CD1c-positive myeloid dendritic cell (primary cell): Measurements from ENCODE around the gene ARAP3.
"Not testable (repeated sequence)": the region's sequence is repeated elsewhere in the genome, so short reads cannot be mapped to it uniquely, and the experiment has no call there.

Source experiments
- DNase-seq: peaks from one replicate; pipeline ENCODE4 v3.0.0-alpha.2; 2016; ENCODE audit errors: extremely low spot score

Gene ARAP3

DNA sequence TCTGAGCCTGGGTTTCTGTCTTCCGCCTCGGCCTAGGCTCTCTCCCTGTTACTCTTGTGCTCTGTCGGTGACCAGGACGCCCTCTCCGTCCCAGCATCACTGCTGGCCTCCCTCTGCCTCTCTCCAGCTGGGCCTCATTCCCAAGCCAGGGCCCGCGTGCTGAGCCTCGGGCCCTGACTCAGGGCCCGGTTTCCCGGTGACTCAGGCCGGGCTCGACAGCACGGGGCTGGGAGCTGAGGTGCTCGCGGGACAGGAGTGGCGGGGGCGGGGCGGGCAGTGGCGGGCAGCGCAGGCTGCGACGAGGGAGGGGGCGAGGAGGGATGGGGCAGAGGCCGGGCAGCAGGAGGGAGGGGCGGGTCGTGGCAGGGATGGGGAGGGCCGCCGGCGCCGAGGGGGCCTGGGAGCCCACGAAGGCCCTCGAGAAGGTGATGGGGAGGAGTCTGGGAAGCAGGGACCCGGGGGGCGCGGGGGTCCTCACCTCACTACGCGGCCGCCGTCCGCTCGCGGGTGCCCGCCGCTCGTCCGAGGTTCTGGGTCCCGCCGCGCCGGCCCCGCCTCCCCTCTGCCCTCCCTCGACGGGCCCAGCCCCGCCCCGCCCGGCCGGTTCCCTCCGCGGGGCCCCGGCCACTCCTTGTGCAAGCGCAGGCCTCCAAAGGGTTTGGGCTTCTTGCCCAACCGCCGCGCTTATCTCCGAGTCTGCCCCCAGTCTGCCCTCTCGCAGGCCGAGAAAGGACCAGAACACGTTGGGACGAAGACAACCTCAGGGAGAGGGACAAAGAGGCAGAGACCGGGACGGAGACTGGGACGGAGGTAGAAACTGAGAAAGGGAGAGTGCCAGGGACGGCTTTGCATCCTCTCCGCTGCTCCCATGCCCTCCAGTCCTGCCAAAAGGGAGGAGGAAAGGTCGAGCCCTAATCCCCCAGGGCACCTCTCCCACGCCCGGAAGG lies at the start of gene ARAP3:
Gene ARAP3, minus strand, starts transcription at position 536 of the 947 bp plus-strand sequence. CDS start 1,744 bp downstream, outside the sequence.
- peak; percentile 80 for DNase-seq

DNA sequence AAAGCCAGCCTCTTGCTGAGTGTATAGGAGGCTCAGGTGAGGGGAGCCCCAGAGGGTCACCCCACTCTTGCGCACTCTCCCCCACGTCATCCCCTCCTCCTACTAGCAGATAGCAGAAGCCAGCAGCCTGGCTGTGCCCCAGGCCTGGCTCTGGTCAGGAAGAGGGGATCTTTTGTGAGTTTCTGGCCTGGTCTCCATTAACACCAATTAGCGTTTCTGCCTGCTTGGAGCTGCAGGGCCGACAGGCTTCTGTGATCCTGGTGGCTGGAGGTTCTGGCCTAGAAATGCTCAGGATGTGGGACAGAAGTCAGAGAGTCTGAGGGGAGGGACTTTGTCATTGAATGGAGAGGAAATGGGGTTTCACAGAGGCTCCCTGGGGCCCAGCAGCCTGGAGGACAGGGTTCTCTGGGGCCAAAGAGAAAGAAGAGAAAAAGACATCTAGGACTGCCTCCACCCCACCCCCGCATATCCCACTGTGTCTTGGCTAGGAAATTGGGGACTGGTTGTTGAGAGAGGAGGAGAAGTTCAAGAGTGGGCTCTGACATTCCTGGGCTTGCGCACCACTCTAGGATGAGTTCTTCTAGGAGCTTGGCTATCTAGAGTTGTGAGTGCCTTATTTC lies 47.5 kb upstream of the ARAP3 start:
- DNase-seq = no peak

DNA sequence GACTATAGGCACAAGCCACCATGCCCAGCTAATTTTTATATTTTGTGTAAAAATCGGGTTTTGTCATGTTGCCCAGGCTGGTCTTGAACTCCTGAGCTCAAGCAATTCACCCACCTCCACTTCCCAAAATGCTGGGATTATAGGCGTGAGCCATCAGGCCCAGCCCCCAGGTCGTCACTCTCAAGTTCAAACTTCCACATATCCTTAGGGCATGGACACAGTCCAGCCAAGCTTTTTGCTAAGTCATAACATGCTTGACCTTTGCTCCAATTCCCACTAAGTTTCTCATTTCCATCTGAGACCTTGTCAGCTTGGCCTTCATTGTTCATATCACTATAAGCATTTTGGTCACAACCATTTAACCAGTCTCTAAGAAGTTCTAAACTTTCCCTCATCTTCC lies 43.9 kb upstream of the ARAP3 start:
- DNase-seq = peak; percentile 6

- not testable (repeated sequence) for DNase-seq
These were observed 43.1 kb upstream of the ARAP3 start for GRCh38 chr5:141725174-141725573.

DNA sequence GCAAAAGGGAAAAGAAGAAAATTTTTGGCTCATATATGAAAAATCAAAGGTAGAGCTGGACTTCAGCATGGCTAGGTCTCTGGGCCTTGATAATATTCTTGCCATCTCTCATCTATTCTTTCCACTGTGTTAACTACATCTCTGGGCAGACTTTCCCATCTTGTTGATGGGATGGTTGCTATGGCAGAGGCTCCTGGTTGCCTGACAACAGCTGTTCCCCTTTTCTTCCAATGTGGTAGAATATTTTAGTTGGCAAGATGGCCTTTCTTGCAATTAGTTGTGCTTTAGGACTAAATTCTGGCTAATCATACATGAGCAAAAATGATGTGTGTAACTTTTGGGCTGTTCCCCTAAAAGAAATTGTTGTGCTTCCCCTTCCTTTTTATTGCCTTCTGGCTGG lies 40.2 kb upstream of the ARAP3 start:
- no peak for DNase-seq

DNA sequence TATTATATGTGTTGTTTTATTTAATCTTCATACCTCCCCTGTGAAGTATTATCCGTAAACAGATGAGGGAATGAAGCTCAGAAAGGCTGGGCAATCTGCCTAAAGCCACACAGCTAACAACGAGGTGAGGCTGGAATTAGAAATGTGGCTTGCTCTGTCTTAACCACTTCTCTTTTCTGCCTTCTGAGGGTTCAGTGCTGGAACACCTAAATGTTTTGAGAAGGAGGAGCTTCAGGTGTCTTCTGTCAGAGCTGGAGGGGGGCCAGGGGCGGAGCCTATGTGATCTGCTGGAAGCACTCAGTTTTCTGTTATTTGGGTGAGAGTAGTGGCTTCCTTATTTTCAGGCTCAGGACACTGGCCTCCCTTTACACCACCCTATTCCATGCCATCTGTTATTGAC lies 35.0 kb upstream of the ARAP3 start:
- no peak for DNase-seq

GRCh38 chr5:141716468-141716867 lies 34.4 kb upstream of the ARAP3 start:
- DNase-seq = no peak

DNA sequence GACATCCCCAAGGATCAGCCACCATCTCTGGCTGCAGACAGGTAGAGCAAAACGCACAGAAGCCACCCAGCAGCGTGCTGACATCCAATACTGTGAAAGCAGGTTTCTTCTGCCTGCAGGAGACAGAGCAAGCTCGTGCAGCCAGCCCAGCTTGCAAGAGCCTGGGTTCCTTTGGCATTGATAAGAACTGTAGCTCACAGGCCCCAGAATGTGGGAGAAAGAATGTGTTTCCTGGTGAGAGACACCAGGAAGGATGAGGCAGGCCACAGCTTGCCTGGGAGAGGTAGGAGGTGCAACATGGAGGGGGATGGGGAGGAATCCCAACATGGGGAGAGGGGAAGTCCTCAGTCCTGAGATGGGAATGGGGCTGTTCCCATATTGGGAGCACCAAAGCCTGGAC lies 34.0 kb upstream of the ARAP3 start:
- no peak for DNase-seq

- no peak for DNase-seq
These were observed 33.4 kb upstream of the ARAP3 start for GRCh38 chr5:141715346-141715905.

DNA sequence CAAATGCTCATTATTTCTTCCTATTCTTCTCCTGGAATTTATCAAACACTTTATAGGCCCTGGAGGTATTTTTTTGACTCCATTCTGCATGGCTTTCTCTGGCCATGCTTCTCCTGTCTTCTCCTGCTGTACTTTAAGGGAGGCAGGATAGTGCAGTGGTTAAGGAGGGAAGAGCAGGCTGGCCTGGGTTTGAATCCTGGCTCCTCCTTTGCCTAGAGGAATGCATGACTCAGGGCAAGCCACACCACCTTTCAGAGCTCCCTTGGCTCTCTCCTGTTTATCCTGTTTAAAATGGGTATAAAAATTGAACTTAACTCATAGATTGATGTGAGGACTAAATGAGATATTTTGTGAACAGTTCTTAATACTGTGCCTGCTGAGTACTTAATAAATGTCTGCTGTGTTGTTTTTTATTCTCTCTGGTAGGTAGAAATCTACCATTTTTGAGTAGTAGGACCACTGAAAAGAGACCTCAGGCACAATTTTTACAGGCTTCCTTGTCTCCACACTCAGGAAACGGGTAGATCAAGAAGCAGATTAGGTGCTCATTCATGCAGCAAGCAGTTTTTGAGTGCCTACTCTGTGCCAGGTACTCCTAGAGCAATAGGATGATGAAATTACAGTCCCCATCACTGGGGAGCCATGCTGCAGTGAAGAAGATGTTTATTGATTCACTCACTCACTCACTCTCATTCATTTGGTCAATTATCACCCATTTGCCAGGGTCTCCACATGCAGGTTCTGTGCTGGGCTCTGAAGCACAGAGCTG lies 32.7 kb upstream of the ARAP3 start:
- no peak for DNase-seq

DNA sequence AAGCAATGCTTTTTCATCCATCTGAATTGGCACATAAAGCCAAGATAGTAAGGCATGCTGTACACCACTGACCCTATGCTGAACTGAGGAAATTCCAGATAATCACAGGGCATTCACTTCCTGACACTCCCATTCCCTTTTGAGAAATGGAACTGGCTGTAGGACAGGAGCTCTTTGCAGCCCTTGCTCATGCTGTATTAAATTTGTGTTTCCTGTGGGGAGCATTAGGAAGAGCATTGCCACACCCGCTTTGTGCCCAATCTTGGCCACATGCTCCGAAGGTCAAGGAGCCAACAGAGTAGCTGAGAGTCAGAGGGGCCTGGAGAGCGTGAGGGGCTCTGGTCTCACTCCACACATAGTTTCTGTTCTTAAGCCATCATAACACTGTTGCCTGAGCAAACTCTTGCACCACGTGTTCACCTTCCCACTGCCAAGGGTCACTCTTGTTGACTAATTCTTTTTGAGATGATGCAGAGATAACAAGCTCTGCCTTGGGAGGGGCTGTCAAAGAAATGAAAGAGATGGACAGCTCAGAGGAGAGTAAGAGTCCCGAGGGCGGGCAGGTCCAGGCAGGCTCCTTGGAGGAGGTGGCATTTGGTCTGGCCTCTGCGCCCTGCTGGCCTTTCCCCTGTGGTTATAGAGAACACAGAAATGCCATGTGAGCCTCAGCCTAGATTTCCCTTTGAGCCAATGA lies 31.7 kb upstream of the ARAP3 start:
- DNase-seq = no peak

DNA sequence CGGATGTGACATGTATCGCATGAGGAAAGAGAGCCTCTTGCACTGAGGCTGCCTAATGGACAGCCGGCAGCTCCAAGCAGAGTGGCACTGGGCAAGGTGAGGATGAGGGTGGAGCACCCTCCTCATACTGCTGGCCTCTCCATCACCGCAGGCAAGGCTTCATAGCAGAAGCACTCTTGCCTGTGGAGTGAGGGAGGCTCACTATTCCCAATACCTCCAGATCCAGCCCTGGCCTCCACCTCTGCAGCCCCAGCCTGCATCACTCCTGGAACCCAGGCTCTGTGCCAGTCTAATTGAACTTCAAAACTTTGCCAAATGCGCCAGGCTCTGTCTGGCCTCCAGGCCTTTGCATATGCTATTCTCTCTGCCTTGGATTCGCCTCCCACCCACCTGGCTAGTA lies 29.7 kb upstream of the ARAP3 start:
- no peak for DNase-seq

- DNase-seq = no peak
These were observed 27.8 kb upstream of the ARAP3 start for GRCh38 chr5:141709699-141710267.

- DNase-seq = no peak
These were observed 26.0 kb upstream of the ARAP3 start for GRCh38 chr5:141708016-141708415.

GRCh38 chr5:141707510-141707909 lies 25.5 kb upstream of the ARAP3 start:
- no peak for DNase-seq

GRCh38 chr5:141706121-141706520 lies 24.1 kb upstream of the ARAP3 start:
- no peak for DNase-seq

- DNase-seq = no peak
These were observed 23.4 kb upstream of the ARAP3 start for GRCh38 chr5:141705469-141705868.

DNA sequence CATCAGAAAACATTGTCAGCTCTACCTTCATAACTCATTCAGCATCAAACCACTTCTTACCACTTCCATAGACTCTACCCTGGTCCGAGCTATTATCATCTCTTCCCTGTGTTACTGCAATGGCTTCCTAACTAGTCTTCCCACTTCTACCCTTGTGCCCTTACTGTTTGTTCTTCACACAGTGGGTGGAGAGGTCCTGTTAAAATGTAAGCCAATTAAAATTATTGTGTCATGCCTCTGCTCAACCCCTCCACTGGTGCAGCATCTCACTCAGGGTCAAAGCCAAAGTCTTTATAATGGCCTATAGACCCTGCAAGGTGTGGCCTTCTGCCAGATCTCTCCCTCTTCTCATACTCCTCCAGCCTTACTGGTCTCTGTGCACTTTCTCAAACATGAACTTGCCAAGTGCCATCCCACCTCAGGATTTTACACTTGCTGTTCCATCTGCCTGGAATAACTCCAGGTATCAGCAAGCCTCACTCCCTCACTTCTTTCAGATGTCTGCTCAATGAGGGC lies 22.8 kb upstream of the ARAP3 start:
- no peak for DNase-seq

DNA sequence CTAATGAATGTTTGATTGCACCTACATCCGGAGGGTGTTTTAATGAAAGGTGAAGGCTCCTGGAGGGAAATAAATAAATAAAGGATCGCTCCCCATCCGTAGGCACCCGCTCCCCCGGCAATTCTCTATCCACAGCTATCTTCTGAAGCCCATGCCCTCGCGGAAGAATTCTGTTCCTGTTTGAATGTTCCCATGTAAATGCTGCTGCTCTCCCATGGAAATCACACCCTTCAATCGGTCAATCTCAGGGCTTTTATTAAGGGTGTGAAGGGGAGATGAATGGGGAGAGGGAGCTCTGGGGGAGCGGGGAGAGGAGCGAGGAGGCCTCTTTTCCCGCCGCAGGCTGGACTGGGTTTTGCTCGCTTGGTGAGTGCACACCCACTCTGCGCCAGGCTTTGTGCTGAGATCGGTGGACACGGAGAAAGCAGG lies 21.1 kb upstream of the ARAP3 start:
- DNase-seq = no peak

DNA sequence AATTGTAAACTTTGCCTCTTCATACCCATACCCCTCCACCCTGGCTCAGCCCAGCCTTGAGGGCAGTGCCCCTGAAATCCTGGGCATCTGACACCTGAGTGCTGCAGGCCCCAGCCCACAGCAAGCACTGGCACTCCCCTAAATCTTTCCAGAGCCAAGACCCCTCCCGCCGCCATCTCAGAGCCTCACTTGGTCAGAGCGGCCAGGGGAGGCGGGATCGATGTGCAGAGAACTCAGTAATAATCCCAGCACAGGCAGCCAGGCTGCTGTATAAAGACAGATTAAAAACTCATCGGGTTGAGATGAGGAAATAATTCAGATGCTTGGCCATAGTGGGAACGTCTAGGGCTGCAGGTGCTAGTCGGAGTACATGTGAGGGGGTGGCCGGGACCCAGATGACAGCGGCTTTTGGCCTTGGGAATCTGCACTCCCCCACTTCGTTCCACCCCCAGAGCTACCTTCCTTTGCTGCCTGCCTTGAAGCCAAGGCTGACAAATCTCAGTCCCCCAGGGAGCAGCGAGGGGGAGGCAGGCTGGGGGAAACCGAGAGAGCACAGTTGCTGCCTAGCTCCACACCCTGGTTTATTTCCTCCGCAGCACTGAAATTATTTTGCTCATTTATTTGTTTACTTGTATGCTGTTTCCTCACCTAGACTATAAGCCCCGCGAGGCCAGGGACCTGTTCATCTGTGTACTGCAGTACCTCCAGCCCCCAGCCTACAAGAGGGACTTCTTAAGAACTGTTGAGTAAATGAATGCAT lies 19.5 kb upstream of the ARAP3 start:
- no peak for DNase-seq
